ENCODE data around the gene VWA3A. TPM values are rescaled to one million over a fixed set of nuclear protein-coding genes. Genes with fewer than 3 reads are reported as not detected.
"Not testable (repeated sequence)": the region's sequence is repeated elsewhere in the genome, so short reads cannot be mapped to it uniquely, and the experiment has no call there.

Gene VWA3A
- total RNA-seq: under 1 TPM in 1 of 2 donors, not detected in 1; 0.67 TPM

GRCh38 chr16:22092143-22092933 lies at the start of gene VWA3A:
TSS of gene VWA3A (plus strand) at chr16:22092541. CDS start at chr16:22092638, 97 bp downstream.
- H3K4me1 Mint-ChIP-seq (ENCODE audit: low read depth in 2 of 2): peaks cover 0 to 3% of the 10 kb centered on the region in 2 donors
- H3K27ac Mint-ChIP-seq: no peak within 1 kb of the TSS
- no peaks in the 10 kb centered on the region for H3K36me3 Mint-ChIP-seq
- no peaks in the 10 kb centered on the region for H3K9me3 Mint-ChIP-seq
- ATAC-seq: no peak
- DNase-seq (ENCODE audit: low spot score): no peak
- H3K27me3 Mint-ChIP-seq: peaks cover 3 to 8% of the 10 kb centered on the region in 2 donors
- no peak within 1 kb of the TSS for H3K4me3 Mint-ChIP-seq

- not testable (repeated sequence) for DNase-seq (ENCODE audit: low spot score); H3K4me3 Mint-ChIP-seq; H3K27me3 Mint-ChIP-seq; H3K4me1 Mint-ChIP-seq (ENCODE audit: low read depth in 2 of 2); H3K27ac Mint-ChIP-seq; H3K9me3 Mint-ChIP-seq; ATAC-seq; H3K36me3 Mint-ChIP-seq
Measured at GRCh38 chr16:22043882-22044281, 48.5 kb upstream of the VWA3A start.

DNA sequence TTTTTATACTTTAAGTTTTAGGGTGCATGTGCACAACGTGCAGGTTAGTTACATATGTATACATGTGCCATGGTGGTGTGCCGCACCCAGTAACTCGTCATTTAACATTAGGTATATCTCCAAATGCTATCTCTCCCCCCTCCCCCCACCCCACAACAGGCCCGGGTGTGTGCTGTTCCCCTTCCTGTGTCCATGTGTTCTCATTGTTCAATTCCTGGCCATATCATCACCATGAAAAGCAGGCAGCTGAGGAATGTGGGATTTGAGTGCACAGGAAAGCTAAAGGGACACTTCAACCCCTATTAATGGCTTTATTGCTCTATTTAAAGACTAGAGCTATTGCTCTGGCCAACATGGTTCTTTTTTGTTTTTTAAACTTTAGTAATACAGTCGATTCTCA lies 46.5 kb upstream of the VWA3A start:
- not testable (repeated sequence) for H3K4me3 Mint-ChIP-seq; H3K4me1 Mint-ChIP-seq (ENCODE audit: low read depth in 2 of 2); H3K27me3 Mint-ChIP-seq; H3K9me3 Mint-ChIP-seq; ATAC-seq; H3K27ac Mint-ChIP-seq; DNase-seq (ENCODE audit: low spot score); H3K36me3 Mint-ChIP-seq

DNA sequence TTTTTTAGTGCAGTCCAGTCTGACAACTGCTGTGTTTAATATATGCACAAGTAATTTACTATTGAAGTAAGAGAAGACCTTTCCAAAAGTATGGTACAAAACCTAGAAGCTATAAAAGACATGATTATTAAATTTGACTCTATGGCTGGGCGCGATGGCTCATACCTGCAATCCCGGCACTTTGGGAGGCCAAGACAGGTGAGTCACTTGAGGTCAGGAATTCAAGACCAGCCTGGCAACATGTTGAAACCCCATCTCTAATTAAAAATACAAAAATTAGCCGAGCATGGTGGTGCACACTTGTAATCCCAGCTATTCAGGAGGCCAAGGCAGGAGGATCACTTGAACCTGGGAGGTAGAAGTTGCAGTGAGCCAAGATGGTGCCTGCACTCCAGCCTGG lies 41.4 kb upstream of the VWA3A start:
- Mint-ChIP-seq H3K9me3 (no peaks in the 10 kb centered on the region), H3K36me3 (no peaks in the 10 kb centered on the region), H3K27me3 (no peaks in the 10 kb centered on the region), H3K4me1 (ENCODE audit: low read depth in 2 of 2) (peaks cover 21 to 30% of the 10 kb centered on the region in 2 donors), H3K27ac (no peak overlapping the region), H3K4me3 (no peak overlapping the region)
- ATAC-seq (no peak), DNase-seq (ENCODE audit: low spot score) (no peak)

DNA sequence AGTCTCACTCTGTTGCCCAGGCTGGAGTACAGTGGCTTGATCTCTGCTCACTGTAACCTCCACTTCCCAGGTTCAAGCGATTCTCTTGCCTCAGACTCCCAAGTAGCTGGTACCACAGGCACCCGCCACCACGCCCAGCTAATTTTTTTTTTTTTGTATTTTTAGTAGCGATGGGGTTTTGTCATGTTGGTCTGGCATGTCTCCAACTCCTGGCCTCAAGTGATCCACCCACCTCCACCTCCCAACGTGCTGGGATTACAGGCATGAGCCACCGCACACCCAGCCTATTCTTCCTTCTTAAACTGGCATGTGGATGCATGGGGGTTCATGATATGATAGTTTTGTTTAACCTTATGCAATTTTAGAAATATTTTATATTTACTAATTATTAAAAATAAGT lies 39.4 kb upstream of the VWA3A start:
- H3K4me3 Mint-ChIP-seq: no peak overlapping the region
- peaks cover 23 to 30% of the 10 kb centered on the region in 2 donors for H3K4me1 Mint-ChIP-seq (ENCODE audit: low read depth in 2 of 2)
- H3K36me3 Mint-ChIP-seq: no peaks in the 10 kb centered on the region
- no peak overlapping the region for H3K27ac Mint-ChIP-seq
- no peak for DNase-seq (ENCODE audit: low spot score)
- no peaks in the 10 kb centered on the region for H3K27me3 Mint-ChIP-seq
- no peaks in the 10 kb centered on the region for H3K9me3 Mint-ChIP-seq
- ATAC-seq: no peak

- peak overlapping the region; percentile 41 to 64 for H3K27ac Mint-ChIP-seq
- DNase-seq (ENCODE audit: low spot score): no peak
- no peaks in the 10 kb centered on the region for H3K27me3 Mint-ChIP-seq
- H3K4me3 Mint-ChIP-seq: peak overlapping the region; percentile 45
- peaks cover 6% of the 10 kb centered on the region for H3K36me3 Mint-ChIP-seq
- peaks cover 28 to 36% of the 10 kb centered on the region in 2 donors for H3K4me1 Mint-ChIP-seq (ENCODE audit: low read depth in 2 of 2)
- peak; percentile 69 to 71 for ATAC-seq
- no peaks in the 10 kb centered on the region for H3K9me3 Mint-ChIP-seq
Measured at GRCh38 chr16:22053921-22054341, 38.4 kb upstream of the VWA3A start.

DNA sequence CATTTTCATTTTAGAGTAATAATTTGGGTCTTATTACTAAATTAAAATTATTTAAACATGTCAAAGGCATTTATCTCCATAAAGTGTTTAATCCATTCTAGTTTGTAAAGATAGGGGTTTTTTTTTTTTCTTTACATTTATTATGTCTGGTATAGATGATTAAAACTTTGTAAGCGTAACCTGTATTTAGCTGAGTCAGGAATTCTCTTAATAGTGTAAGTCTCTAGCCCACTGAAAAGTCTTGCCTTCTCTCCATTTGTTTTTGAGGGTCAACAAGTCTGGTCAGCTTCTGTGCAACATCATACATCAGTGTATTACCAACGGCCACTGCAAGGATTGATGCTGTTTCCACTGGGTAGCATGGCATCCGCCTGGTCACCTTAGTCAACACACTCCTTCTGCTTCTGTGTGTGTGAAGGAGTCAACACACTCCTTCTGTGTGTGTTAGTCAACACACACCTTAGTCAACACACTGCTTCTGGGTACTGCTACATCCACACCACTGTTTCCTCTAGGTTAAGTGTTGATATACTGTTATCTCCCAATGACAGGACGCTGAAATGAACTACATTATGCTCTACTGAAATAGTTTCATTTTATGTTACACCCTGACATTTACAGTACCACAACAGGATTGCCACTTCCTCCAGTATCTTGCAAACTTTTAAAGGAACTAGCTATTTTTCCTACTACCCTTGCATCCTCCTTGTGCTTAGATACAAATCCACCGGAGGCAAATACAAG lies 37.3 kb upstream of the VWA3A start:
- H3K27ac Mint-ChIP-seq: peak overlapping the region; percentile 64 to 78
- no peaks in the 10 kb centered on the region for H3K27me3 Mint-ChIP-seq
- H3K9me3 Mint-ChIP-seq: no peaks in the 10 kb centered on the region
- H3K36me3 Mint-ChIP-seq: peaks cover 6% of the 10 kb centered on the region
- H3K4me1 Mint-ChIP-seq (ENCODE audit: low read depth in 2 of 2): peaks cover 36 to 46% of the 10 kb centered on the region in 2 donors
- H3K4me3 Mint-ChIP-seq: peak overlapping the region; percentile 70
- ATAC-seq: peak; percentile 77 to 94
- no peak for DNase-seq (ENCODE audit: low spot score)

DNA sequence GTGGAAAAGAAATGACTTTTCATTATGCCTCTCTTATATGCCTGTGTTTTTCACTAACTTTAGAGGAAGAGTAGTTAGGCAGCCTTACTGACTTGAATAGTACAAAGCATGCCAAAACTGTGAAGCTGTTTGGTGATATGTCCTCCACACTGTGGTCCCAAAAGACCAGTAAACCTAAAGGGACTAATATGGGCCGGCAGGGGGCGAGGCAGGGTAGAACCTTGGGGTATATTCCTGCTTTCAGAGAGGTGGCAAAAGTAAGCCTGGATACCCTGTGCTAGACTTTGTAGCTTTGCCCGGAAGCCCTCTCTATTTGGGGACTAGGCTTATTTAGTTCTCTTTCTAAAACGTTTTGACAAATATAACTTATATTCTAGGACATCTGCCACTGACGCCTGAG lies 36.5 kb upstream of the VWA3A start:
- ATAC-seq: no peak
- peak overlapping the region; percentile 64 to 78 for H3K27ac Mint-ChIP-seq
- H3K4me3 Mint-ChIP-seq: no peak overlapping the region

DNA sequence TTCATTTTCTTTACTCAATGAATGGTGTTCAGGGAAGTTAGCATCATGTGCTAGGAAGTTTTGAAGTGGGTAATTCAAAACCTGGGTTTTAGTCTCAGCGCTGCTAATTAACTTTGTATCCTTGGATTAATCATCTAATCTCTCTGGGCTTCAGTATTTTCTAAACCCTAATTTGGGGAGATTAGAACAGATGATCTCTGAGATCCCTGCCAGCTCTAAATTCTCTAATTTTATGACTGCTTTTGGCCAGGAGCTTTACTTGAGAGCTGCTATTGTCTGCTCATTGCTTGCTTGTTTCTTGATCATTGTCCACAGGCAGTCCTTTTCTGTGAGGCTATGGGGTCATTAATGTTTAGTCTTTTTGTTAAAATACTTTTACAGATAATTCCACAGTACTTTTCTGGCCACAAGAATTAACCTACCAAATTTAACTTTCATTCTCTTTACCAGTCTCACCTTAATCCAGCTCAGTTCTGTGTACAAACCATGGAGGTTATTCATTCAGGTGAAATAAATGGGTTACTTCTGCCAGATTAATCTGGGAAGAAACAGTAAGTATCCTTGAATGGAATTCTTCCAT lies 28.4 kb upstream of the VWA3A start:
- Mint-ChIP-seq H3K9me3 (no peaks in the 10 kb centered on the region), H3K27ac (no peak overlapping the region), H3K4me3 (no peak overlapping the region), H3K27me3 (no peaks in the 10 kb centered on the region), H3K36me3 (peaks cover 6% of the 10 kb centered on the region), H3K4me1 (ENCODE audit: low read depth in 2 of 2) (peaks cover 11 to 17% of the 10 kb centered on the region in 2 donors)
- DNase-seq (ENCODE audit: low spot score) (no peak), ATAC-seq (no peak)

More for the DNA sequence above, 36.5 kb upstream of the VWA3A start:
- Mint-ChIP-seq H3K4me1 (ENCODE audit: low read depth in 2 of 2) (peaks cover 39 to 52% of the 10 kb centered on the region in 2 donors), H3K9me3 (no peaks in the 10 kb centered on the region), H3K36me3 (peaks cover 6% of the 10 kb centered on the region), H3K27me3 (no peaks in the 10 kb centered on the region)
- DNase-seq (ENCODE audit: low spot score): no peak

GRCh38 chr16:22065252-22065651 lies 27.1 kb upstream of the VWA3A start:
- H3K4me3 Mint-ChIP-seq: no peak overlapping the region
- H3K27me3 Mint-ChIP-seq: no peaks in the 10 kb centered on the region
- no peak overlapping the region for H3K27ac Mint-ChIP-seq
- DNase-seq (ENCODE audit: low spot score) (no peak), ATAC-seq (no peak)
- no peaks in the 10 kb centered on the region for H3K9me3 Mint-ChIP-seq
- peaks cover 6% of the 10 kb centered on the region for H3K36me3 Mint-ChIP-seq
- H3K4me1 Mint-ChIP-seq (ENCODE audit: low read depth in 2 of 2): peaks cover 2 to 5% of the 10 kb centered on the region in 2 donors

- no peak overlapping the region for H3K4me3 Mint-ChIP-seq
- ATAC-seq: no peak
- H3K9me3 Mint-ChIP-seq: no peaks in the 10 kb centered on the region
Measured at GRCh38 chr16:22070361-22071330, 21.7 kb upstream of the VWA3A start.

DNA sequence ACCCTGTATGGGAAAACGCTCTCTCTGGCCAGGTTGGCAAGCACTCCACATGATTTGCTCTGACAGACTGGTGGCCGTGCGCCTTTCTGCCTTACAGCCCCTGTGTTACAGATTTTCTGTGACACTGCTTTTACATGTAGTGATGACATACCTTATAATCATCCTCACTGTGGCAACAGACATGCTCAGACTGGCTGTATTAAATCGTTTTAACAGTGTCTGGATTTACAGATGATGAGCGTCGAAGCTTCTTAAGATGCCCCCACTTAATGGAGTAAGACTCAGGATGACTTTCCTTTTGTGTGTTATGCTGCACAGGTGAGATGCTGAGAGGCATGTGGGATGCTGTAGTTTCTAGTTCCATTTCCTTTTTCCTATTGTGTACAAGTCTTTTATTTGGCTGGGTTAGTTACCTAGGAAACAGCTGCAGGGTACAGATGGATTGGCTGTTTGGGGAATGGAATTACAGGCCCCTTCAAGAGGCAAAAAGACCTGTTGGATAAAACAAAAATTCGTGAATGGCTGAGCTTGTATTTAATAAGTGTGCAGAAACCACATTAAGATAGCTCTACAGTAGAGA lies 20.9 kb upstream of the VWA3A start:
- ATAC-seq (no peak), DNase-seq (ENCODE audit: low spot score) (no peak)
- Mint-ChIP-seq H3K36me3 (peaks cover 6% of the 10 kb centered on the region), H3K4me3 (no peak overlapping the region), H3K27ac (no peak overlapping the region), H3K27me3 (no peaks in the 10 kb centered on the region), H3K9me3 (no peaks in the 10 kb centered on the region), H3K4me1 (ENCODE audit: low read depth in 2 of 2) (no peaks in the 10 kb centered on the region)

More at GRCh38 chr16:22070361-22071330, 21.7 kb upstream of the VWA3A start:
- H3K27ac Mint-ChIP-seq: no peak overlapping the region
- H3K4me1 Mint-ChIP-seq (ENCODE audit: low read depth in 2 of 2): no peaks in the 10 kb centered on the region
- DNase-seq (ENCODE audit: low spot score): no peak
- H3K27me3 Mint-ChIP-seq: no peaks in the 10 kb centered on the region
- peaks cover 6% of the 10 kb centered on the region for H3K36me3 Mint-ChIP-seq

GRCh38 chr16:22073350-22073749 lies 19.0 kb upstream of the VWA3A start:
- Mint-ChIP-seq H3K27me3 (no peaks in the 10 kb centered on the region), H3K4me1 (ENCODE audit: low read depth in 2 of 2) (no peaks in the 10 kb centered on the region), H3K9me3 (no peaks in the 10 kb centered on the region), H3K36me3 (no peaks in the 10 kb centered on the region), H3K27ac (no peak overlapping the region), H3K4me3 (no peak overlapping the region)
- ATAC-seq: no peak
- DNase-seq (ENCODE audit: low spot score): no peak
